22Rv1 (cell line): Measurements from ENCODE around the gene MYCBP.

Experiments
- ZFX ChIP-seq: fragments of 450-650 bp; IDR thresholded peaks from 2 replicates; pipeline ENCODE4 v1.6.1; 2017; ENCODE audit warnings: antibody characterized with exemption, borderline replicate concordance
- TF ChIP-seq, protein P1 (sequence below): fragments of 450-650 bp; IDR thresholded peaks from 2 replicates; pipeline ENCODE4 v1.5.1; 2017; ENCODE audit warnings: mild to moderate bottlenecking

- TF ChIP-seq, protein P1, sequence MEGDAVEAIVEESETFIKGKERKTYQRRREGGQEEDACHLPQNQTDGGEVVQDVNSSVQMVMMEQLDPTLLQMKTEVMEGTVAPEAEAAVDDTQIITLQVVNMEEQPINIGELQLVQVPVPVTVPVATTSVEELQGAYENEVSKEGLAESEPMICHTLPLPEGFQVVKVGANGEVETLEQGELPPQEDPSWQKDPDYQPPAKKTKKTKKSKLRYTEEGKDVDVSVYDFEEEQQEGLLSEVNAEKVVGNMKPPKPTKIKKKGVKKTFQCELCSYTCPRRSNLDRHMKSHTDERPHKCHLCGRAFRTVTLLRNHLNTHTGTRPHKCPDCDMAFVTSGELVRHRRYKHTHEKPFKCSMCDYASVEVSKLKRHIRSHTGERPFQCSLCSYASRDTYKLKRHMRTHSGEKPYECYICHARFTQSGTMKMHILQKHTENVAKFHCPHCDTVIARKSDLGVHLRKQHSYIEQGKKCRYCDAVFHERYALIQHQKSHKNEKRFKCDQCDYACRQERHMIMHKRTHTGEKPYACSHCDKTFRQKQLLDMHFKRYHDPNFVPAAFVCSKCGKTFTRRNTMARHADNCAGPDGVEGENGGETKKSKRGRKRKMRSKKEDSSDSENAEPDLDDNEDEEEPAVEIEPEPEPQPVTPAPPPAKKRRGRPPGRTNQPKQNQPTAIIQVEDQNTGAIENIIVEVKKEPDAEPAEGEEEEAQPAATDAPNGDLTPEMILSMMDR = no peak
- no peak for TF ChIP-seq ZFX
Measured at GRCh38 chr1:38917337-38917736, 44.2 kb upstream of the MYCBP start.
